ENCODE results near the gene GTF2A1. TPM values are rescaled to one million over a fixed set of nuclear protein-coding genes. Genes with fewer than 3 reads are reported as not detected.

Gene GTF2A1
- total RNA-seq, 1 donor from 2014 or later, result 42.4 TPM

DNA sequence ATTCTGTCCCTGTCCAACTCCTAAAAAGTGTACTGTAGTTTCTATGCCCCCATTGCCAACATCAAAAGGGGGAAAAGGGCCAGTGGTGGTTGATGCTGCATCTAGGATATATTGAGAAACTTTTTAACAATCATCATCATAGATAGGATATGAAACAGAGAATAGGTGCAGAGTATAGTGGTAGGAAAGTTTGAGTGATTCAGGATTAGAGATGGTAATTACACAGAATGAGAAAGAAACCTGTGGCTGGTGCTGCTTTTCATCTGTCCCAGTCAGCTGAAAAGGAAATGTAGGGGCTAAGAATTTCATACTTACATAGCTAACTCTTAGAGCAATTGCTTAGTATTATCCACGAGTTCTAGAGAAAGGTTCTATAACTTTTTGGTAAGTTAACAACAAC, 67.6 kb downstream of the GTF2A1 start:
- no peak for DNase-seq (ENCODE audit: low spot score)
- peaks cover 4% of the 10 kb centered on the region for H3K27me3 Mint-ChIP-seq (ENCODE audit: low read depth)
- TF ChIP-seq, protein P1, sequence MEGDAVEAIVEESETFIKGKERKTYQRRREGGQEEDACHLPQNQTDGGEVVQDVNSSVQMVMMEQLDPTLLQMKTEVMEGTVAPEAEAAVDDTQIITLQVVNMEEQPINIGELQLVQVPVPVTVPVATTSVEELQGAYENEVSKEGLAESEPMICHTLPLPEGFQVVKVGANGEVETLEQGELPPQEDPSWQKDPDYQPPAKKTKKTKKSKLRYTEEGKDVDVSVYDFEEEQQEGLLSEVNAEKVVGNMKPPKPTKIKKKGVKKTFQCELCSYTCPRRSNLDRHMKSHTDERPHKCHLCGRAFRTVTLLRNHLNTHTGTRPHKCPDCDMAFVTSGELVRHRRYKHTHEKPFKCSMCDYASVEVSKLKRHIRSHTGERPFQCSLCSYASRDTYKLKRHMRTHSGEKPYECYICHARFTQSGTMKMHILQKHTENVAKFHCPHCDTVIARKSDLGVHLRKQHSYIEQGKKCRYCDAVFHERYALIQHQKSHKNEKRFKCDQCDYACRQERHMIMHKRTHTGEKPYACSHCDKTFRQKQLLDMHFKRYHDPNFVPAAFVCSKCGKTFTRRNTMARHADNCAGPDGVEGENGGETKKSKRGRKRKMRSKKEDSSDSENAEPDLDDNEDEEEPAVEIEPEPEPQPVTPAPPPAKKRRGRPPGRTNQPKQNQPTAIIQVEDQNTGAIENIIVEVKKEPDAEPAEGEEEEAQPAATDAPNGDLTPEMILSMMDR (IDR thresholded peaks at IDR 0.05), result no peak
- H3K4me3 Mint-ChIP-seq (ENCODE audit: unreplicated experiment), result no peak overlapping the region
- no peaks in the 10 kb centered on the region for H3K9me3 Mint-ChIP-seq (ENCODE audit: low read depth)
- H3K4me1 Mint-ChIP-seq (ENCODE audit: low read depth), result peaks cover 4% of the 10 kb centered on the region
- H3K36me3 Mint-ChIP-seq (ENCODE audit: low read depth), result no peaks in the 10 kb centered on the region
- H3K27ac Mint-ChIP-seq (ENCODE audit: unreplicated experiment), result no peak overlapping the region

DNA sequence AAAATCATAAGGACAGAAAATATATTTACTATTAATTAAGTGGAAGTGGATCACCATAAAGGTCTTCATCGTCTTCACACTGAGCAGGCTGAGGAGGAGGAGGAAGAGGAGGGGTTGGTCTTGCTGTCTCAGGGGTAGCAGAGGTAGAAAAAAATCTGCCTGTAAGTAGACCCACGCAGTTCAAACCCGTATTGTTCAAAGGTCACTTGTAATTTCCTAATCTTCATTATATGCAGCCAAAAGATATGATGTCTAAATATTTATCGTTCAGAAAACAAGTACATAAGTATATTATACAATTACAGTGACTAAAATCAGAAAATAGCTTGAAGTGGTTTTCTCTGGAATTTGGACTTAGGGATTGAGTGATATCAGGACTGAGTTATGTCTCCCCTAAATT, 72.1 kb downstream of the GTF2A1 start:
- Mint-ChIP-seq H3K27me3 (ENCODE audit: low read depth) (no peaks in the 10 kb centered on the region), H3K4me3 (ENCODE audit: unreplicated experiment) (no peak overlapping the region), H3K9me3 (ENCODE audit: low read depth) (no peaks in the 10 kb centered on the region), H3K27ac (ENCODE audit: unreplicated experiment) (no peak overlapping the region), H3K36me3 (ENCODE audit: low read depth) (no peaks in the 10 kb centered on the region), H3K4me1 (ENCODE audit: low read depth) (no peaks in the 10 kb centered on the region)
- TF ChIP-seq, protein P1 (IDR thresholded peaks at IDR 0.05), result no peak
- no peak for DNase-seq (ENCODE audit: low spot score)

DNA sequence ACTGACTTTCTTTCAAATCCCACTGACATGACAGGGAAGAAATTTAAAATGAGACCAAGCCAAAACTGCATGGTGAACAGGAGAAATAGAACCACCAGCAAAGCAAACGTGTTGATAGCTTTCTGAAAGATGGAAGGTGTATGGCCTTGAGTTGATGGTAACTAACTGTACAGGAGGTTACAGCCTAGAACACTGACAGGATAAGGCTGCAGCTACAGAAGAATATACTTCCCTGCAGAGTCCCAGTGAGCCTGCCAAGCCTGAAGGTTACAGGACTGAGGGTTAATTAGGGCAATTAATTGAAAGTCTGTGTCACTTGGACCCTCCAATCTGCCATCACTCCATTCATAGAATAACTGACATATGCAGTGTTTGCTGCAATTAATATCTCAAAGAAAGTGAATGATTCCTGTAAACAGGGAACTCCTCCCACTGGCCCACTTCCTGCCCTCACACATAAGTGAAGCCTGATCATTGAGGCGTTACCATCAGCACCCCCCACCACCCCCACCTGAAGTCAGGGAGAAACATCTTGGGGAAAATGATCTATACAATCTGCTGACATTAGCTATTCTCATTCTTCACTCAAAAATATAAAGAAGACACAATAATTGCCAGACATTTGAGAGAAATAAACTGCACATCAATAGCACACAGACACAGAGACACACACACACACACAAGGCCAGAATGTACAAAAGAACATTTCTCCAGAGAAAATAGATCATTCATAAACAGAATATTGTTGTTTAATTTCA, 73.4 kb downstream of the GTF2A1 start:
- DNase-seq (ENCODE audit: low spot score), result no peak
- H3K9me3 Mint-ChIP-seq (ENCODE audit: low read depth), result no peaks in the 10 kb centered on the region
- no peak overlapping the region for H3K27ac Mint-ChIP-seq (ENCODE audit: unreplicated experiment)
- no peaks in the 10 kb centered on the region for H3K27me3 Mint-ChIP-seq (ENCODE audit: low read depth)
- no peaks in the 10 kb centered on the region for H3K4me1 Mint-ChIP-seq (ENCODE audit: low read depth)
- TF ChIP-seq, protein P1 (IDR thresholded peaks at IDR 0.05), result no peak
- H3K4me3 Mint-ChIP-seq (ENCODE audit: unreplicated experiment), result no peak overlapping the region
- H3K36me3 Mint-ChIP-seq (ENCODE audit: low read depth), result no peaks in the 10 kb centered on the region

DNA sequence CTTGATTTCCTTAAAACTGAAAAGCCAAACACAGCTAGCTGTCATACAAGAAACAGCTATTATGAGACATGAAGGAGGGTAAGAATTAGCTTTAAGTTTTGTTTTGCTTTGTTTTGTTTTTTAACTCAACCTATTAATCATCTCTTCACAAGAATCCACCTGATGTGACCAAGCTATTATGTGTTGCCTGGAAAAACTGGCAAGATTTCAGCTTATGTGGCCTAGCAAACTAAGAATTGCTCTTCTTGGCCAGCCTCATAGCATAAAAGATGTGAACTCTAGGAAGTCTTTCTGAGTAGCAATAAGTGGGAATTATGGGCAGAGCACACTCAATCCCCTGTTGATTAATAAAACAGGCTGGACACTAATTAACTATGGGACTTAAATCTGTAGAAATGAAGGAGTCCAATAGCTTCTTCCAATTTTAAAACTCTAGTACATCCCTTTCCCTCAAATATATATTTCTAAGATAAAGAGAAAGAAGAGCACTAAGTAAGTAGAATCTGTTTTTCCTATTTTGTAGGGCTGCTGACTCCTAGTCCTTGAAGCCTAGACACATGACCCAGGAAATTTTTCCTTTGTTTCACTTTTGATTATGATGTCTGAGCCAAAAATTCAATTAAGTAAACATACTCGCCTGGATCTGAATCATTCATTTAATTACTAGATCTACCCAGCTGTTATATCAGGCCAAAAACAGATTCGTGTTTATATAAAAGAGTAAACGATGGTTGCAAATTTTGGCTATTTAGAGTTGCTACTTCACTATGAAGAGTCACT, 75.7 kb downstream of the GTF2A1 start:
- Mint-ChIP-seq H3K27ac (ENCODE audit: unreplicated experiment) (no peak overlapping the region), H3K4me3 (ENCODE audit: unreplicated experiment) (no peak overlapping the region), H3K4me1 (ENCODE audit: low read depth) (no peaks in the 10 kb centered on the region), H3K36me3 (ENCODE audit: low read depth) (no peaks in the 10 kb centered on the region), H3K27me3 (ENCODE audit: low read depth) (no peaks in the 10 kb centered on the region), H3K9me3 (ENCODE audit: low read depth) (no peaks in the 10 kb centered on the region)
- DNase-seq (ENCODE audit: low spot score), result no peak
- TF ChIP-seq, protein P1 (IDR thresholded peaks at IDR 0.05), result no peak

DNA sequence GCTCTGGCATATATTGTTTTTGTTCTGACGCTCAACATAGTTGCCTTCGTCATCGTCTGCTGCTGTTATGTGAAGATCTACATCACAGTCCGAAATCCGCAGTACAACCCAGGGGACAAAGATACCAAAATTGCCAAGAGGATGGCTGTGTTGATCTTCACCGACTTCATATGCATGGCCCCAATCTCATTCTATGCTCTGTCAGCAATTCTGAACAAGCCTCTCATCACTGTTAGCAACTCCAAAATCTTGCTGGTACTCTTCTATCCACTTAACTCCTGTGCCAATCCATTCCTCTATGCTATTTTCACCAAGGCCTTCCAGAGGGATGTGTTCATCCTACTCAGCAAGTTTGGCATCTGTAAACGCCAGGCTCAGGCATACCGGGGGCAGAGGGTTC, 77.0 kb downstream of the GTF2A1 start:
- Mint-ChIP-seq H3K36me3 (ENCODE audit: low read depth) (no peaks in the 10 kb centered on the region), H3K4me3 (ENCODE audit: unreplicated experiment) (no peak overlapping the region), H3K27ac (ENCODE audit: unreplicated experiment) (no peak overlapping the region), H3K27me3 (ENCODE audit: low read depth) (no peaks in the 10 kb centered on the region), H3K9me3 (ENCODE audit: low read depth) (no peaks in the 10 kb centered on the region), H3K4me1 (ENCODE audit: low read depth) (no peaks in the 10 kb centered on the region)
- no peak for DNase-seq (ENCODE audit: low spot score)
- TF ChIP-seq, protein P1 (IDR thresholded peaks at IDR 0.05), result no peak

Data from chondrocyte (in vitro differentiated cells).